GM21528 (cell line): ENCODE data around the gene ECI1.
"Not testable (repeated sequence)": the region's sequence is repeated elsewhere in the genome, so short reads cannot be mapped to it uniquely, and the experiment has no call there.

Experiments used
- ATAC-seq: cut with Tn5 transposase; IDR thresholded peaks from one replicate; pipeline ENCODE4 v1.9.1; 2021; ENCODE audit warnings: mild to moderate bottlenecking, moderate library complexity; ENCODE audit not compliant: unreplicated experiment, low FRiP score

The ECI1 gene

DNA sequence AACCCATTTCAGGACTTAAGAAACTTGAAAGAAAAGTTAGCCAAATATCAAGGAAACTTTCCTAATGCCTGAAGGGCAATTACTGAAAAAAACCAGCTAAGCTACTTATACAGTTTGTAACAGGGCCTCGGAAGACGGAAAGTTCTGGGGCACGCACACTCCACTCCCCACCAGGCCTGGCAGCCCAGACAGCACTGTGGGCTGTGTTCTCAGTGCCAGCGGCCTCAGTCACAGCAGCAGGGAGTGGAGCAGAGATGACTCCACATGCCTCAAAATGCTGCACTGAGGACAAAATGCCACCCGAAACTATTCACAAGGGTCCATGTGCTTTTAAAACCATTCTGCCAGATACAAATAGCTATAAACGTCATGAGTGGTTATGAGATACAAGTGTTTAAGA, 6.3 kb upstream of the ECI1 start:
- ATAC-seq, result no peak

DNA sequence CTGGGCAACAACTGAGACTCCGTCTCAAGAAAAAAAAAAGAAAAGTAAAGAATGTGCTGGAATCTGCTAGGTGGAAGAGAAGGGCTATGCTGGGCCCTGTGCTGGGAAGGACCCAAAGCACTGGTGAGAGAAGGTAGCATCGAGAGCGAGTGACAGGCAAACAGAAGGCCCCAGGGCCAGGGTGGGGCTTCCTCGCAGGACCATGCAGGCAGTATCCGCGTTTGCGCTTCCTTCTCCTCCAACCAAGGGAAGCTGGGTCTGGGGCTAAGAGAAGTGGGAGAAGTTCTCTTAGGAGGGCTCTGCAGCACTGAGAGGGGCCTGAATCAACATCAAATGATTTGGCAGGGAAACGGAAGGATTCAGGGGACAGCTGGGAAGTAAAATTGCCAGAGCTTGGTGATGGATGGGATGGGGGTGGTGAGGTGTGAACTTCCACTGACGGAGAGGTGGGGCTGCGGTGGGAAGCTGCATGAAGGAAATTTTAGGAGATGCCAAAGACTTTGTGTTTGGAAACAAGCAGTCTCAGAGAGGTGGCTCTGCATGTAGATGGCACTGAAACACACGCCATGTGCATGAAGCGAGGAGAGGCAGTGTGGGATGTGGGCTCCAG, 5.2 kb upstream of the ECI1 start:
- ATAC-seq, result no peak

DNA sequence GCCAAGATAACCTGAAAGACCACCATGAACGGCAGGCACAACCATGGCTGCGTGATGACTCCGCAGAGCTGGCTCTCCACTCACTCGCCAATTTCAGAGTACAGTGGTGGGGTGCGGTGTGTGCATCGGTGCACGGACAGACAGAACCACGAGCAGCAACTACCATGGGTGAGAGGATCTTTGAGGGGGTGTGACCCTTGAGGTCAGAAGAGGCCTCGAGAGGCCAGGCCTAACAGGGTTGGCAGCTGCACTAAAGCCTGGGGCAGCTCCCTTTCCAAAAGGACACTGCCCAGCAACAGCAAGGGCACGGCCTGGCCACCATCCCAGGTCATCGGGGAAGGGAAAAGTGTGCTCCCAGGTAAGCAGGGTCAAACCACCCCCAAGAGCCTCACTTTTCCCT, 1.9 kb upstream of the ECI1 start:
- ATAC-seq, result no peak

DNA sequence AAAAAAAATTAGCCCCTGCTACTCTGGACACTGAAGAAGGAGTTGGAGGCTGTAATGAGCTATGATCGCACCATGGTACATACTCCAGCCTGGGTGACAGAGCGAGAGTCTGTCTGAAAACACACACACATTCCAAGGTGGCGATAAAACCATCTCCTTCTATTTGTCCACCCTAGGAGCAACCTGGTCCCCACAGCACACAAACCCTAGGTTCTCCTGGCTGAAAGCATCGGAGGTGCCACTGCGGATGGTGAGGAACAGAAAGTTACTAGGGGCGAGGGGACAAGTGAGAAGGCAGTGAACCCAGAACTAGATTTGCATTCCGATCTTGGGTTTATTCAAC, 1.4 kb upstream of the ECI1 start:
- no peak for ATAC-seq

DNA sequence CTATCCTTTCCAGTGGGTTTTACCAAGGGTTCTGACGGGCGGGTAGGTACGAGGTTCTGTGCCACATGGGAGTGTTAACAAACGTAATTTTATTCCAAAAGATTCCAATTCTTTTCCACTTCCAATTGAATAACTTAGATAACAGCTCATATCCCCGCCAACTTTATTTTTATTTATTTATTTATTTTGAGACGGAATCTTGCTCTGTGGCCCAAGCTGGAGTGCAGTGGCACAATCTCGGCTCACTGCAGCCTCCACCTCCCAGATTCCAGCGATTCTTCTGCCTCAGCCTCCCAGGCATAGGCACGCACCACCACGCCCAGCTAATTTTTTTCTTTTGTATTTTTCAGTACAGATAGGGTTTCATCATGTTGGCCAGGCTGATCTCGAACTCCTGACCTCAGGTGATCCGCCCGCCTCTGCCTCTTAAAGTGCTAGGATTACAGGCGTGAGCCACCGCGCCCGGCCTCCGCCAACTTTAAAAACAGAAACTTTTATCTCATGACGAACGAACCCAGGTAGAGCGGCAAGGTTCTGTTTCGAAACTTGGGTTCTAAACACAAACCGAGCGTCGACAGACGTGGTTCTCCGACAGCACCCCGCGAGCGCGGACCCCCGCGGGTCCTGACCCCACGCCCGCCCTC, 613 bp downstream of the ECI1 start:
- ATAC-seq, result no peak

DNA sequence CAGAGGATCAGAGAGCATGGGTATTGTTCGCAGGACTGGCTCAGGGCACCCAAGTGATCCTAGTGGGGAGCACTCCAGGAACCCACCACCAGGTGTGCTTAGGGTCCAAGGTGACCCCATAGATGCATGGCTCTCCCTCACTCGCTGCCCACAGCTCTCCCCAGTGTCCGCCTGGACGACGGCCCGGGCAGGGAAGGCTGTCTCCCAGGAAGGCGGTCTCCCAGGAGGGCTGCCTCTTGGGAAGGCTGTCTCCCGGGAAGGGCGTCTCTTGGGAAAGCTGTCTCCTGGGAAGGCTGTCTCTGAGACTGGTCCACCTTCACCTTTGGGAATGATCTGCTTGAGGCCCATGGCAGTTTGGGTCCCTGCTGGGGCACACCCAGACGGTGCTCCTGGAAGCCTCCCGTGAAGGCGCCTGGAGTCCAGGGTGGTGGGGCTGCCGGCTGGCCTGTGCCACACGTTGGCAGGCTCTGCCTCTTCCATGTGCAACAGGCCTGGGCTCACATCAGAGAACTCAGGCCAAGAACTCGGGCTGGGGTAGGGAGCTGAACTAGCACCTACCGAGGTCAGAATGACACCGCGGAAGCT, 5.0 kb downstream of the ECI1 start:
- no peak for ATAC-seq

DNA sequence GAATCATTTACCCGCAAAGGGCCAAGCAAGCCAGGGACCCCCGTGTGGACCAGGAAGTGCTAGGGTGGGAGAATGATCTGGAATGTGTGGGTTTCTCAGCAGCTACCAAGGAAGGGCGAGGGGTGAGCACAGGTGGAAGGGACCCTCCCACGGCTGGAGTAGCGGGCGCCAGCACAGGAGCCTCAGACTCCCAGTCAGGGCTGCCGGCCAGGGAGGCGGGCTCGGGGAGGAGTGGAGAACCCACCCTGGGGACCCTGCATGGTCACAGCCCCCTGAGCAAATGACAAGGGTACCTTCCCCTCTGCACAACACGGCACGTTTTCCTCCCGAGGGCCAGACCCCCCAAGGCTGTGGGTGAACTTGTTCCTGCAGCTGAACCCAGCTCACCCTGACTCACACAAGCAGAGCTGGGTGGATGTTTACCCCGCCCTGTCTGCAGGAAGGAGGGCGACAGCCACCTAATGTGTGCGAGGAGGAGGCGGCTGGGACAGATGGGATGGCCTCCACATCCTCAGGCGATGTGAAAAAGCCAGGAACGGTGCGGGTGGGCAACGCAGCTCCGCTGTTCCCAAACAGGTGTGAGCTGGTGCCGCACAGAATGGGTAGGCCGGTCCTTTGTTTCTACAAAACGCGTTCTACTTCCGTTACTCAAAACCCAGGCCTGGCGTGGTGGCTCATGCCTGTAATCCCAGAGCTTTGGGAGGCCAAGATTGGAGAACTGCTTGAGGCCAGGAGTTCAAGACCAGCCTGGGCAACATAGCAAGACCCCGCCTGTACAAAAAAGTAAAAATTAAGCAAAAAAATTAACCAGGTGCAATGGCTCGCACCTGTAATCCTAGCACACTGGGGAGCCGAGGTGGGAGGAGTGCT, 6.2 kb downstream of the ECI1 start:
- no peak for ATAC-seq

DNA sequence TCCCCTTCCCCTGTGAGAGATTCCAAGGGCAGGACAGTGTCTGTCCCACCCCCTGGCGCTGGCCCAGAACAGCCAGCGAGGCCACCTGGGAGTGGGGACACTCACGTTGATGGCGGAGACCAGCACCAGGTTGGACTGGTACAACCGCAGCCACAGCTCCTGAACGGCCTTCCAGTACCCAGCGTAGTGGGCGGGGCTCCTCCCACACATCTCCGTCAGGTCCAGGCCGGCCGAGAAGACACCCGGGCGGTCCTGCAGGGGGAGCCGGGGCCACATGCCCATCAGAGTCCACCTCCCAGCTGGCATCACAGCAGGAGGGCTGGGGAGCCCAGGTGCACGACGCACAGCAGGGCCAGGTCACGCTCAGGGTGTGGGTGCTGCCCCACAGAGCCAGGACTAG, 7.1 kb downstream of the ECI1 start:
- ATAC-seq, result no peak

DNA sequence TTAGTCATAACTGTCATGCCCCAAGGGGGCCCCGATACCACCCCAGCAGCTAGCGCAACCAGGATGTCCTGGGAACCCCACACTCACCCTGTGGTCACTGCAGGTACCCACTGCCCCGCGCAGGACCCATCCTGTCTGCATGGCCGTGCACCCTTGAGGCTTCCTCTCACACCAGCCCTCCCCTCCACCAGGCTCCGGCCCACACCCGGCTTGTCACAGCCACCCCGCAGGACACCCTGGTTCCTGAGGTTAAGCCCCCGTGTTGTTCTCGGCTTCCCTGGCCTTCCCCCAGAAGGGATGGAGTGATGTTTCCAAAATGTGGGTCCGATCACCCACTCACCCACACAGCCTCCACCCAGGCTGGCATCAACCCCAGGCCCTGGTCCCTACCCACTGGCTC, 7.6 kb downstream of the ECI1 start:
- ATAC-seq, result no peak

DNA sequence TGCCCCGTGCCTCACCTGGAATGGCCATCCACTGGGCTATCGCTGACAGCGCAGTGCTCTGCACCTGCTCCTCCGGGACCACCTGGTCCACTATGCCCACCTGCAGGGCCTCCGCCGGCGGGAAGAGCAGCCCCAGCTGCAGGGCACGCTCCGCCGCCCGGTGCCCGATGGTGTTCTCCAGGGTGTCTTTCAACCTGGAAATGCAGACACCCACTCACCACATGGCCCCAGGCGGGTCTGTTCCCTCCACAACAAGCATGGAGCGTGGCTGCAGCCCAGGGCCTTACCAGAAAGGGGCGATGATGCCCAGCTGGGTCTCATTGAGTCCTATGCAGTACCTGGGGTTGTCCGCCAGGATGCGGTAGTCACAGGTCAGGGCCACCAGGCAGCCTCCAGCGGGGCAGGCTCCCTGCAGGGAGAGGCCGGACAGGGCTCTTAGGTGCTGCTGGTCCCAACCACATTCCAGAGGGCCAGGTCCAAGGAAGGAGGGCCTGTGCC, 8.3 kb downstream of the ECI1 start:
- no peak for ATAC-seq

DNA sequence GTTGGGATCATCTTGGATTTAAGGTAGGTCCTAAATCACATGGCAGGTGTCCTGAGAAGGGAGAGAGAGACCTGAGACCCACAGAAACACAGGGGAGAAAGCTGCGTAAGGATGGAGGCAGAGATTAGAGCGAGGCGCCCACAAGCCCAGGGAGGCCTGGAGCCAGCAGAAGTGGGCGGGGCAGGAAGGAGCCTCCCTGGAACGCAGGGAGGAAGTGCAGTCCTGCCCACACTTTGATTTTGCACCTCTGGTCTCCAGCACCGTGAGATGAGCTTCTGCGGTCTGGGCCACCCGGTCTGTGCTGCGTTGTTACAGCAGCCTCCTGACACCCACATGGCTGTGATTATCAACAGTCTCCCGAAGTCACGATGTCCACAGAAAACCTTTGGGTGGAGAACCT, 8.8 kb downstream of the ECI1 start:
- ATAC-seq, result no peak

DNA sequence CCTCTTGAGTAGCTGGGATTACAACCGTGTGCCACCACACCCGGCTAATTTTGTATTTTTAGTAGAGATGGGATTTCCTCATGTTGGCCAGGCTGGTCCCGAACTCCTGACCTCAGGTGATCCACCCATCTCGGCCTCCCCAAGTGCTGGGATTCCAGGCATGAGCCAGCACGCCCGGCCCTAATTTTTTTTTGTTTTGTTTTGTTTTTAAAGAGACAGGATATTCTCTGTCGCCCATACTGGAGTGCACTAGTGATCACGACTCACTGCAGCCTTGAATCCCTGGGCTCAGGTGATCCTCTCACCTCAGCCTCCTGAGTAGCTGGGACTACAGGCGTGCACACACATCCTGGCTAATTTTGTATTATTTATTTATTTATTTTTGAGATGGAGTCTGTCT, 11.1 kb downstream of the ECI1 start:
- ATAC-seq, result not testable (repeated sequence)

DNA sequence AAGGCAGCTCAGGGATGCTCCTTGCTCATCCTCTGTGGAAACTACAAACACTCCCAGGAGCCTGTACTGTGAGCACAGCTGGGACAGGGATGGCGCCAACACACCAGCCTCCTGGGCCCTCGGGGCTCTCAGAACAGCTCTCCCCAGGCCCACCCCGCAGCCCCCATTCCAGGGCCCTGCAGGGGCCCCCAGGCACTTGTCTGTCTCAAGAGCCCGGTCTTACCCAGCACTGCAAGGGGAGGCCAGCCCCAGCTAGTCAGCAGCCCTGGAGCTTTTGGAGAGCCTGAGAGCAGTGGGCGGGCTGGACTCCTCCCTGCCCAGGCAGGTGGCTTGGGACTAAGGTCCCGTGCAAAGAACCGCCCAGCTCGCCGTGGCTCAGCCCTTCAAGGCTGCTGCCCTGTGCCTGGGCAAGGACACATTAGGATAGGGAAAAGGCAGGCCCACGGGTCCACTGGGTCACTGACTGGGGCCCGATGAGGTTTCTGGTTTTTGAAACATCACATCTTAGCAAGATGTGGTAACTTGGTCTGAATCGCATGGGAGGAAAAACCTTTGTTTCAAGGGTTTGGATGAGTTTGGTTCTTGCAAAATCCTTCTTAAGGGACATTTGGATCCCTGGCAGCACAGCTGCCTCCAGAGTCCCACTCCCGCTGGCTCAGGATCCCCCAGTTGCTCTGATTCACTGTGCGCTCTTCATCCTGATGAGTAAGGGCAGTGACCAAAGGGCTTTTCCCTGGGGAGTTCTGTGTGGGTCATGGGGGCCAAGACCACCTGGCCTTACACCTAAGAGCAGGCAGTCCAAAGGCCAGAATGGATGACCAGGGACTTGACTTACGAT, 12.3 kb downstream of the ECI1 start:
- no peak for ATAC-seq

DNA sequence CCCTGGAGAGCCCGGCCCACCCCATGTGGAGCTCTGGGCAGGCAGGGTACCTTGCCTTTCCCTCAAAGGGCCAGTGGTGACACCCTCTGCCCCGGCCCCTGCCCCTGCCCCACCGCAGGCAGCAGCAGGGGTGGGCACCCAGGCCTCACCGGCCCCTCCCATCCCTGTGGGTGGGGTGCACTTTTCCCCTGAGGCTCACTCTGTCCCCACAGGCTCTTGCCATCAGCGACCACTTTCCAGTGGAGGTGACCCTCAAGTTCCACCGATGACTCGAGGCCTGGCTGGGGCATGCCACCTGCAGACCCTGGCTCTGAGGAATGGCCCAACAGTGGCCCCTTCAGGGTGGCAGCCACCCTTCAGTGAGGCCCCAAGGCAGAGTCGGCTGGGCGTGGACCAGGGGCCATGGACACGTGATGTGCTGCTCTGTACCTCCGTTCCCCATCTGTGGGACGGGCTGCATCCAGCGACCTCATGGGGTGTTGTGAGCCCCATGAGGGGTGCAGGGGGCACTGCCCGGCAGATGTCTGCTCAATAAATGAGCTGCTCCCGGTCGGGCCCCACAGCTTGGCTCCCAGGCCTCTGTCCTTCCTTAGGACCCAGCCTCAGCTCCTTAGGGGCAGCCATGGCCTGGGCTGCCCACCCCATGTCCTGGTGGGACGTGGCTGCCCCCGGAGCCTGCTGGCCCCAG, 13.1 kb downstream of the ECI1 start:
- no peak for ATAC-seq

DNA sequence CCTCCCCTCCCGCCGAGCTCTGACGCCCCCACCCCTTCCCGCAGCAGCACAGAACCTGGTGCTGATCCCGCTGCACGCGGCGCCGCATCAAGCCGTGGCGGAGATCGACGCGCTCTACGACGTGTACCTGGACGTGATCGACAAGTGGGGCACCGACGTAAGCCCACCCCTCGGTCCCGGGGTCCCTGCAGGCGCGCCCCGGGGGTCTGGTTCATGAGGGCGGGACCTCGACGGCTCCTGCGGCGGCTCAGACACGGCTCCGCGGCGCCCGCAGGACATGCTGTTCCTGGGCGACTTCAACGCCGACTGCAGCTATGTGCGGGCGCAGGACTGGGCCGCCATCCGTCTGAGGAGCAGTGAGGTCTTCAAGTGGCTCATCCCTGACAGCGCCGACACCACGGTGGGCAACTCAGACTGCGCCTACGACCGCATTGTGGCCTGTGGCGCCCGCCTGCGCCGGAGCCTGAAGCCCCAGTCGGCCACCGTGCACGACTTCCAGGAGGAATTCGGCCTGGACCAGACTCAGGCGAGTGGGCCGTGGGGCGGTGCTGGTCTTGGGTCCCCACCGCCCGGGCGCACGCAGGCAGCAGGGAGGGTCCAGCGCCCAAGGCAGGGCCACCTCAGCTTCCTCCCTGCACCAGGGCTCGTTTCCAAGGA, 13.8 kb downstream of the ECI1 start:
- ATAC-seq, result no peak

DNA sequence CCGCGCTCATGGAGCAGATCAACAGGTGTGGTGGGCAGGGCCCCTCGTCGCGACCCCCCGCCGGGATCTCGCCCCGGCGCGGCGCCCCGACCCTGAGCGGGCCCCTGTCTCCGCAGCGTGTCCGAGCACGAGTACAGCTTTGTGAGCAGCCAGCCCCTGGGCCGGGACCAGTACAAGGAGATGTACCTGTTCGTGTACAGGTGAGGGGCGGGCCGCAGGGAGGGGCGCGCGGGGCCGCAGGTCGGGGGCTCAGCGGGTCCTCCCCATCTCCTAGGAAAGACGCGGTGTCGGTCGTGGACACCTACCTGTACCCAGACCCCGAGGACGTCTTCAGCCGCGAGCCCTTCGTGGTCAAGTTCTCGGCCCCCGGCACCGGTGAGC, 14.3 kb downstream of the ECI1 start:
- ATAC-seq, result no peak

DNA sequence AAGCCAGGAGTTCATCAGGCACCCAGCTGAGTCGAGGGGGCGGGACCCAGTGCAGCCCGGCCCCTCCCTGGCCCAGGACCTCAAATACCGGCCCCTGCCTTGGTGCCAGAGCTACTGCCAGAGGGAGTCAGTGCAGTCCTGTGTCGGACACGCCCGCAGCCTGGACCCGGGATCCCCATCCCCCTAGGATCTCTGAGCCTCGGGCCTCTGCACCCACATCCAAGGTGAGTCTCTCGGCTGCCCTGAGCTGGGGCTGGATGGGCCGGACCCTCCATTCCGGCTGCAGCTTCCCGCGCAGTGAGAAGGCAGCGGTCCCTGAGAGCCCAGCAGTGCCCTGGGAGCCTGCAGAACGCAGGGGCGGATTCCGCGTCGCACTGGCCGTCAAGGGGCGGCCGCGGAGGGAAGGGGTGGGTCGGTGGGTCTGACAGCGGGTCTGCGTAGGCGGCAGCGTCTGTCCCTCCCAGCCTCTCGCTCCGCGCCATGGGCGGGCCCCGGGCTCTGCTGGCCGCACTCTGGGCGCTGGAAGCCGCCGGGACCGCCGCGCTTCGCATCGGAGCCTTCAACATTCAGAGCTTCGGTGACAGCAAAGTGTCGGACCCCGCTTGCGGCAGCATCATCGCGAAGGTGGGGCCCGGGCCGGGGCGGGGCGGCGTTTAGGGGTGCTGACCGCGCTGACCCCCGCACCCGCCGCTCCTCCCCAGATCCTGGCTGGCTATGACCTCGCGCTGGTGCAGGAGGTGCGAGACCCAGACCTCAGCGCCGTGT, 14.9 kb downstream of the ECI1 start, which contains the start of gene DNASE1L2:
TSS of gene DNASE1L2 (plus strand) at position 108 of the 765 bp plus-strand sequence. CDS start at position 481, 373 bp downstream.
- ATAC-seq, result no peak

DNA sequence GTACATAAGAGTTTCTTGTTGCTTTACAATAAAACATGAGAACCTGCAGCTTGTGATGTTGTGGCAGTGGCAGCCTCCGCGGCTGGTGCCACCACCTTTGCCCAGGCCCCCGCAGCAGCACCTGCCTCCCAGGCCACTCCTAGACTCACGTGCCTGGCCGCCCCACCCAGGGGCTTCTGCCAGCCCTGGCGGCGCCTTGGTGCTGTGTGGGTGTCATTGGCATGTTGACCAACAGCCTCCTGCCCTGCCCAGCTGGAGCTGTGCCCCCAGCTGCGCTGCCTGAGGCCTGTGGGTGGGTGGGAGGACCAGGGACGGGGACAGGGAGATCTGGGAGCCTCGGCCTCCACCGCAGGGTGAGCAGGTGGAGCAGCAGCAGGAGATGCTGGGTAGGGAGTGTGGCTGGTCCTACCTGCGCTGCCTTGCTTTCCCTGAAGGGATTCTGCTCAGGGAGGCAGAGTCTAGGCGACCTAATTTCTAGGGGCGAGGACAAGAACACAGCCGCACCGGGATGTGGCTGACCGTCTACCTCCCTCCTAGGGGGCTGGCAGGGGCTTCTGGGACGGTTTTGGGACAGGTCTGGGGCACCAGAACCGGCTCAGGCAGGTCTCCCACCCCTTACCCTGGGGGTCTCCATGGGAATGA, 15.6 kb downstream of the ECI1 start:
- ATAC-seq, result no peak
